Neural progenitor cell (in vitro differentiated cells): Measurements from ENCODE around the gene EMP2. TPM values are rescaled to one million over a fixed set of nuclear protein-coding genes. Genes with fewer than 3 reads are reported as not detected.

Source experiments
- DNase-seq: peaks from one replicate; pipeline ENCODE4 v3.0.0-alpha.2; 2016; ENCODE audit warnings: low spot score
- H2AFZ ChIP-seq: fragments of 200-600 bp; sonication (generic); replicated peaks from 2 replicates; pipeline ENCODE4 v1.6.1; 2016; ENCODE audit warnings: antibody characterized with exemption
- H3F3A ChIP-seq: fragments of 200-600 bp; sonication (generic); 2 replicates; pipeline ENCODE4 v1.6.1; 2016; ENCODE audit warnings: antibody characterized with exemption, low read depth
- H3K27ac ChIP-seq: fragments of 200-600 bp; sonication (generic); 2 replicates; pipeline ENCODE4 v1.5.1; 2016; ENCODE audit warnings: mild to moderate bottlenecking
- H3K27me3 ChIP-seq: fragments of 200-600 bp; sonication (generic); 2 replicates; pipeline ENCODE4 v1.6.1; 2016; ENCODE audit warnings: mild to moderate bottlenecking, moderate library complexity
- H3K36me3 ChIP-seq: fragments of 200-600 bp; sonication (generic); 2 replicates; pipeline ENCODE4 v1.5.1; 2016
- H3K4me1 ChIP-seq: fragments of 200-600 bp; sonication (generic); 2 replicates; pipeline ENCODE4 v1.6.1; 2016; ENCODE audit warnings: mixed run types
- H3K4me2 ChIP-seq: fragments of 200-600 bp; sonication (generic); 2 replicates; pipeline ENCODE4 v1.6.1; 2016
- H3K4me3 ChIP-seq: fragments of 200-600 bp; sonication (generic); 2 replicates; pipeline ENCODE4 v1.5.1; 2016
- H3K79me2 ChIP-seq: fragments of 200-600 bp; sonication (generic); 2 replicates; pipeline ENCODE4 v1.6.1; 2016; ENCODE audit warnings: low read depth
- H3K9ac ChIP-seq: fragments of 200-600 bp; sonication (generic); 2 replicates; pipeline ENCODE4 v1.6.1; 2016
- H3K9me3 ChIP-seq: fragments of 200-600 bp; sonication (generic); 2 replicates; pipeline ENCODE4 v1.5.1; 2016; ENCODE audit warnings: low read depth
- H4K20me1 ChIP-seq: fragments of 200-600 bp; sonication (generic); 2 replicates; pipeline ENCODE4 v1.6.1; 2016; ENCODE audit warnings: low read depth
- H3K27ac Mint-ChIP-seq: 3 replicates; pipeline ENCODE4 v1.8.0; 2021; ENCODE audit warnings: mixed read lengths
- H3K27me3 Mint-ChIP-seq: 2 replicates; pipeline ENCODE4 v1.8.0; 2022; ENCODE audit warnings: low read depth, mild to moderate bottlenecking, inconsistent platforms, moderate library complexity, mixed read lengths; ENCODE audit not compliant: insufficient read depth
- H3K36me3 Mint-ChIP-seq: 3 replicates; pipeline ENCODE4 v1.8.0; 2021; ENCODE audit warnings: mixed read lengths
- H3K4me1 Mint-ChIP-seq: 3 replicates; pipeline ENCODE4 v1.8.0; 2021; ENCODE audit warnings: mixed read lengths
- H3K4me3 Mint-ChIP-seq: 3 replicates; pipeline ENCODE4 v1.8.0; 2021; ENCODE audit warnings: mild to moderate bottlenecking, moderate library complexity, mixed read lengths
- H3K9me3 Mint-ChIP-seq: 3 replicates; pipeline ENCODE4 v1.8.0; 2020; ENCODE audit warnings: mixed read lengths
- CTCF ChIP-seq: fragments of 200-600 bp; sonication (generic); IDR thresholded peaks from 2 replicates; pipeline ENCODE4 v1.5.1; 2017; ENCODE audit warnings: antibody characterized with exemption, mild to moderate bottlenecking
- EZH2 ChIP-seq: fragments of 200-600 bp; sonication (generic); IDR thresholded peaks from 2 replicates; pipeline ENCODE4 v1.6.1; 2017; ENCODE audit warnings: antibody characterized with exemption, mild to moderate bottlenecking, moderate library complexity
- EZH2phosphoT487 ChIP-seq: fragments of 200-600 bp; sonication (generic); IDR thresholded peaks from 2 replicates; pipeline ENCODE4 v1.6.1; 2017; ENCODE audit warnings: antibody characterized with exemption
- total RNA-seq: library from RNA; depleted of rRNA; stranded (reverse); fragments of >200 nt; gene quantifications from 2 replicates; pipeline ENCODE4 v1.2.3, GENCODE V29; 2015; ENCODE audit warnings: low replicate concordance

Gene EMP2
- total RNA-seq, 1 donor from 2014 or later = 15.8 TPM

GRCh38 chr16:10502776-10503175 lies 77.6 kb downstream of the EMP2 start:
- H3K27me3 Mint-ChIP-seq = peaks cover 2% of the 10 kb centered on the region
- TF ChIP-seq EZH2 = no peak
- TF ChIP-seq EZH2phosphoT487 = no peak
- no peak for TF ChIP-seq CTCF
- peaks cover 3% of the 10 kb centered on the region for H3K9me3 Mint-ChIP-seq
- Histone ChIP-seq H3K4me2 (no peak overlapping the region), H4K20me1 (no peaks in the 10 kb centered on the region), H3K9me3 (no peaks in the 10 kb centered on the region), H3K4me1 (peaks cover 6% of the 10 kb centered on the region), H3K27ac (no peak overlapping the region), H3K9ac (no peak overlapping the region), H3K79me2 (no peaks in the 10 kb centered on the region), H3F3A (peaks cover 6% of the 10 kb centered on the region), H2AFZ (no peak overlapping the region), H3K27me3 (no peaks in the 10 kb centered on the region), H3K4me3 (no peak overlapping the region), H3K36me3 (no peaks in the 10 kb centered on the region)
- no peak for DNase-seq
- no peak overlapping the region for H3K4me3 Mint-ChIP-seq
- H3K27ac Mint-ChIP-seq = no peak overlapping the region
- H3K4me1 Mint-ChIP-seq = no peaks in the 10 kb centered on the region
- H3K36me3 Mint-ChIP-seq = no peaks in the 10 kb centered on the region

- H3K27me3 ChIP-seq = no peaks in the 10 kb centered on the region
- H2AFZ ChIP-seq = no peak overlapping the region
- no peak overlapping the region for H3K4me3 Mint-ChIP-seq
- H3K36me3 ChIP-seq = no peaks in the 10 kb centered on the region
- no peak overlapping the region for H3K4me2 ChIP-seq
- no peaks in the 10 kb centered on the region for H4K20me1 ChIP-seq
- peaks cover 6% of the 10 kb centered on the region for H3F3A ChIP-seq
- H3K79me2 ChIP-seq = no peaks in the 10 kb centered on the region
- peaks cover 5% of the 10 kb centered on the region for H3K9me3 Mint-ChIP-seq
- no peaks in the 10 kb centered on the region for H3K9me3 ChIP-seq
- no peaks in the 10 kb centered on the region for H3K4me1 Mint-ChIP-seq
- DNase-seq = no peak
- H3K27ac ChIP-seq = no peak overlapping the region
- no peak overlapping the region for H3K27ac Mint-ChIP-seq
- peaks cover 6% of the 10 kb centered on the region for H3K4me1 ChIP-seq
- no peaks in the 10 kb centered on the region for H3K27me3 Mint-ChIP-seq
- no peak overlapping the region for H3K4me3 ChIP-seq
- no peak overlapping the region for H3K9ac ChIP-seq
- TF ChIP-seq CTCF (no peak), EZH2phosphoT487 (no peak), EZH2 (no peak)
- no peaks in the 10 kb centered on the region for H3K36me3 Mint-ChIP-seq
Observed at GRCh38 chr16:10501016-10501607, 79.3 kb downstream of the EMP2 start.

- Histone ChIP-seq H3K79me2 (no peaks in the 10 kb centered on the region), H3K27ac (no peak overlapping the region), H3K9me3 (no peaks in the 10 kb centered on the region), H3K9ac (no peak overlapping the region), H3K27me3 (no peaks in the 10 kb centered on the region), H3K4me2 (no peak overlapping the region), H3K36me3 (no peaks in the 10 kb centered on the region), H3F3A (peaks cover 6% of the 10 kb centered on the region), H4K20me1 (no peaks in the 10 kb centered on the region), H3K4me3 (no peak overlapping the region), H3K4me1 (peaks cover 6% of the 10 kb centered on the region), H2AFZ (no peak overlapping the region)
- Mint-ChIP-seq H3K36me3 (no peaks in the 10 kb centered on the region), H3K4me1 (no peaks in the 10 kb centered on the region), H3K27me3 (no peaks in the 10 kb centered on the region), H3K4me3 (no peak overlapping the region), H3K9me3 (peaks cover 5% of the 10 kb centered on the region), H3K27ac (no peak overlapping the region)
- no peak for DNase-seq
- no peak for TF ChIP-seq EZH2
- no peak for TF ChIP-seq EZH2phosphoT487
- TF ChIP-seq CTCF = no peak
Observed at GRCh38 chr16:10500582-10500981, 79.8 kb downstream of the EMP2 start.
